Keratinocyte (primary cell): ENCODE results near the gene CENPP. TPM values are rescaled to one million over a fixed set of nuclear protein-coding genes. Genes with fewer than 3 reads are reported as not detected.

Experiments
- DNase-seq: peaks from one replicate; pipeline ENCODE4 v3.0.0-alpha.2; 2011; ENCODE audit warnings: low read depth, missing footprints, low spot score
- FAIRE-seq: peaks from 2 replicates; lab custom pipeline; 2011; peaks lifted over from hg19 to GRCh38; lab: Jason Lieb, UNC
- H2AFZ ChIP-seq: 2 replicates; pipeline ENCODE4 v1.6.0; 2012; ENCODE audit warnings: low read length, control low read depth, inconsistent platforms; ENCODE audit not compliant: control insufficient read depth
- H3K27ac ChIP-seq: 2 replicates; pipeline ENCODE4 v1.5.1; 2011; ENCODE audit warnings: low read length; ENCODE audit not compliant: control insufficient read depth, insufficient read depth
- H3K27me3 ChIP-seq: 3 replicates; pipeline ENCODE4 v1.6.0; 2011; ENCODE audit warnings: low read length; ENCODE audit not compliant: control insufficient read depth, insufficient read depth; ENCODE audit errors: extremely low read depth
- H3K36me3 ChIP-seq, 2 experiments: 2 replicates in 1 of 2; 3 replicates in 1 of 2; pipeline ENCODE4 v1.5.1; 2011; ENCODE audit warnings: low read length in 2 of 2, mild to moderate bottlenecking in 1 of 2; ENCODE audit not compliant: control insufficient read depth in 2 of 2, insufficient read depth in 2 of 2; ENCODE audit errors: extremely low read depth in 1 of 2
- H3K4me1 ChIP-seq: 3 replicates; pipeline ENCODE4 v1.5.1; 2011; ENCODE audit warnings: low read length; ENCODE audit not compliant: control insufficient read depth, insufficient read depth; ENCODE audit errors: extremely low read depth
- H3K4me2 ChIP-seq: 3 replicates; pipeline ENCODE4 v1.6.0; 2011; ENCODE audit warnings: low read depth, low read length; ENCODE audit not compliant: control insufficient read depth, insufficient read depth; ENCODE audit errors: extremely low read depth
- H3K4me3 ChIP-seq, 3 experiments: fragments of 200-600 bp in 1 of 3; sonication (generic) in 1 of 3; 2 replicates in 2 of 3; 3 replicates in 1 of 3; pipeline ENCODE4 v1.5.1; 2011 to 2016; ENCODE audit warnings: low read length in 3 of 3, mild to moderate bottlenecking in 3 of 3, control low read depth in 2 of 3, inconsistent platforms in 1 of 3, low read depth in 1 of 3, mixed read lengths in 1 of 3, mixed run types in 1 of 3, moderate library complexity in 1 of 3; ENCODE audit not compliant: control insufficient read depth in 2 of 3, insufficient read depth in 2 of 3; ENCODE audit errors: extremely low read depth in 1 of 3
- H3K79me2 ChIP-seq: 2 replicates; pipeline ENCODE4 v1.6.0; 2012; ENCODE audit warnings: low read length; ENCODE audit not compliant: control insufficient read depth, insufficient read depth
- H3K9ac ChIP-seq: 3 replicates; pipeline ENCODE4 v1.6.0; 2011; ENCODE audit warnings: low read length; ENCODE audit not compliant: control insufficient read depth, insufficient read depth; ENCODE audit errors: extremely low read depth
- H3K9me1 ChIP-seq: 3 replicates; pipeline ENCODE4 v1.6.0; 2011; ENCODE audit warnings: low read length; ENCODE audit not compliant: control insufficient read depth, insufficient read depth; ENCODE audit errors: extremely low read depth
- H3K9me3 ChIP-seq: 2 replicates; pipeline ENCODE4 v1.5.1; 2012; ENCODE audit warnings: low read depth, low read length; ENCODE audit not compliant: control insufficient read depth
- H4K20me1 ChIP-seq: 3 replicates; pipeline ENCODE4 v1.6.0; 2011; ENCODE audit warnings: low read length; ENCODE audit not compliant: control insufficient read depth, insufficient read depth; ENCODE audit errors: extremely low read depth
- CTCF ChIP-seq, 3 experiments: IDR thresholded peaks in 1 of 3; conservative IDR thresholded peaks in 1 of 3; optimal IDR thresholded peaks in 1 of 3; 2 replicates in 2 of 3; 3 replicates in 1 of 3; pipeline versions ENCODE3 to v1.5.1; 2011; ENCODE audit warnings: low read length in 3 of 3, mild to moderate bottlenecking in 3 of 3, moderate library complexity in 2 of 3, control low read depth in 1 of 3, inconsistent platforms in 1 of 3; ENCODE audit not compliant: insufficient read depth in 2 of 3; ENCODE audit errors: extremely low read depth in 1 of 3
- EZH2 ChIP-seq: IDR thresholded peaks from one replicate; pipeline ENCODE4 v1.6.1; 2012; ENCODE audit warnings: inconsistent platforms, mild to moderate bottlenecking, low read length, moderate library complexity
- dilution Hi-C: fragments of 300-500 bp; cut with MboI; formaldehyde crosslinking; loops from one replicate; pipeline ENCODE4 v1.7.0; 2020; ENCODE audit warnings: low sequenced_read_pairs; ENCODE audit not compliant: extremely low pct_ligation_motif_present
- polyA plus RNA-seq, 5 experiments: library from polyadenylated mRNA; depleted of rRNA in 3 of 5; stranded (reverse) in 3 of 5; stranded (forward) in 1 of 5; unstranded in 1 of 5; fragments of >200 nt; gene quantifications; 1 replicate in 1 of 5; 2 replicates in 3 of 5; 3 replicates in 1 of 5; pipeline versions ENCODE4 v1.2.1 to v1.2.3, GENCODE V29; 2011 to 2012; ENCODE audit warnings: missing spikeins in 2 of 5, low read depth in 1 of 5, low replicate concordance in 1 of 5

CENPP gene
- polyA plus RNA-seq, 1 donor (not counting 4 experiments of a cell fraction or from before 2014, with no cell fraction given) = 6.7 TPM

GRCh38 chr9:92380603-92381002 lies 54.9 kb downstream of the CENPP start:
- no peaks in the 10 kb centered on the region for H3K9me1 ChIP-seq
- H3K79me2 ChIP-seq = no peaks in the 10 kb centered on the region
- H3K4me2 ChIP-seq = no peak overlapping the region
- no peaks in the 10 kb centered on the region for H3K9me3 ChIP-seq
- FAIRE-seq (no peak), DNase-seq (no peak)
- H3K9ac ChIP-seq = no peak overlapping the region
- H3K27me3 ChIP-seq = no peaks in the 10 kb centered on the region
- H3K27ac ChIP-seq = no peak overlapping the region
- no peak overlapping the region for H3K4me3 ChIP-seq
- H4K20me1 ChIP-seq = no peaks in the 10 kb centered on the region
- no peak overlapping the region for H2AFZ ChIP-seq
- dilution Hi-C loops = no loop called here
- H3K4me1 ChIP-seq = peaks cover 15% of the 10 kb centered on the region
- H3K36me3 ChIP-seq = no peaks in the 10 kb centered on the region
- TF ChIP-seq EZH2 (no peak), CTCF (optimal IDR thresholded peaks at IDR 0.05 in 1 of 3, IDR thresholded peaks at IDR 0.05 in 1 of 3, conservative IDR thresholded peaks at IDR 0.05 in 1 of 3; ENCODE audit: extremely low read depth in 1 of 3, insufficient read depth in 2 of 3, low read length in 3 of 3) (no peak)

DNA sequence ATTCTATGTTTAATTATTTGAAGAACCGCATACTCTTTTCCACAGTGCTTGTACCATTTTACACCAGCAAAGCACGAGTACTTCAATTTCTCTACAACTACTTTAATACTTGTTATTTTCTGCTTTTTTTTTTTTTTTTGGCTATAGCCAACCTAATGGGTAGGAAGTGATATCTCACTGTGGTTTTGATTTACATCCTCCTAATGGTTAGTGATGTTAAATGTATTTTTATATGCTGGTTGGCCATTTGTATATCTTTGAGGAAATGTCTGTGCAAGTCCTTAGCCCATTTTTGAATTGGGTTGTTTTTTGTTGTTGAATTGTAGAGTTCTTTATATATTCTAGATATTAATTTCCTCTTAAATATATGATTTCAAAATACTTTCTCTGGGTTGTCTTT lies 56.0 kb downstream of the CENPP start:
- H3K9me1 ChIP-seq = no peaks in the 10 kb centered on the region
- TF ChIP-seq EZH2 (no peak), CTCF (optimal IDR thresholded peaks at IDR 0.05 in 1 of 3, IDR thresholded peaks at IDR 0.05 in 1 of 3, conservative IDR thresholded peaks at IDR 0.05 in 1 of 3; ENCODE audit: extremely low read depth in 1 of 3, insufficient read depth in 2 of 3, low read length in 3 of 3) (no peak)
- H3K9me3 ChIP-seq = no peaks in the 10 kb centered on the region
- no peaks in the 10 kb centered on the region for H3K27me3 ChIP-seq
- H3K4me3 ChIP-seq = no peak overlapping the region
- no peak overlapping the region for H3K27ac ChIP-seq
- H3K79me2 ChIP-seq = no peaks in the 10 kb centered on the region
- dilution Hi-C loops = no loop called here
- FAIRE-seq = no peak
- no peak overlapping the region for H3K9ac ChIP-seq
- no peak overlapping the region for H2AFZ ChIP-seq
- no peaks in the 10 kb centered on the region for H3K36me3 ChIP-seq
- H3K4me2 ChIP-seq = no peak overlapping the region
- DNase-seq = no peak
- peaks cover 24% of the 10 kb centered on the region for H3K4me1 ChIP-seq
- no peaks in the 10 kb centered on the region for H4K20me1 ChIP-seq
